ENCODE results near the gene CORO2B. TPM values are rescaled to one million over a fixed set of nuclear protein-coding genes. Genes with fewer than 3 reads are reported as not detected.
A peak's percentile ranks its signal among the peaks of the same experiment; 100 is the strongest.
"Not testable (repeated sequence)": the region's sequence is repeated elsewhere in the genome, so short reads cannot be mapped to it uniquely, and the experiment has no call there.

Gene CORO2B
- total RNA-seq, 1 donor from 2014 or later = 19.8 TPM

- no peak for DNase-seq
These were observed 13.8 kb downstream of the CORO2B start for GRCh38 chr15:68592544-68592943.

GRCh38 chr15:68593341-68593740, 14.5 kb downstream of the CORO2B start:
- DNase-seq = no peak

- peak; percentile 41 for DNase-seq
These were observed 15.2 kb downstream of the CORO2B start for GRCh38 chr15:68593828-68594532.

GRCh38 chr15:68594533-68595259, 15.9 kb downstream of the CORO2B start:
- no peak for DNase-seq

GRCh38 chr15:68595260-68595564, 16.4 kb downstream of the CORO2B start:
- no peak for DNase-seq

GRCh38 chr15:68595761-68596160, 17.0 kb downstream of the CORO2B start:
- DNase-seq = no peak

- no peak for DNase-seq
These were observed 17.9 kb downstream of the CORO2B start for GRCh38 chr15:68596691-68597090.

- no peak for DNase-seq
These were observed 18.8 kb downstream of the CORO2B start for GRCh38 chr15:68597581-68597980.

GRCh38 chr15:68598171-68599152, 19.7 kb downstream of the CORO2B start:
- no peak for DNase-seq

- DNase-seq = no peak
These were observed 20.4 kb downstream of the CORO2B start for GRCh38 chr15:68599153-68599545.

- DNase-seq = no peak
These were observed 20.8 kb downstream of the CORO2B start for GRCh38 chr15:68599560-68600071.

GRCh38 chr15:68601206-68602197, 22.7 kb downstream of the CORO2B start:
- no peak for DNase-seq

GRCh38 chr15:68602459-68603215, 23.8 kb downstream of the CORO2B start:
- DNase-seq = no peak

GRCh38 chr15:68603216-68603595, 24.4 kb downstream of the CORO2B start:
- no peak for DNase-seq

GRCh38 chr15:68603951-68604350, 25.2 kb downstream of the CORO2B start:
- no peak for DNase-seq

GRCh38 chr15:68604840-68605478, 26.2 kb downstream of the CORO2B start:
- not testable (repeated sequence) for DNase-seq

GRCh38 chr15:68606375-68606774, 27.6 kb downstream of the CORO2B start:
- DNase-seq = no peak

- DNase-seq = no peak
These were observed 29.5 kb downstream of the CORO2B start for GRCh38 chr15:68608206-68608843.

- DNase-seq = no peak
These were observed 30.0 kb downstream of the CORO2B start for GRCh38 chr15:68608844-68609232.

GRCh38 chr15:68609629-68610028, 30.8 kb downstream of the CORO2B start:
- DNase-seq = no peak
